CD4-positive, alpha-beta T cell treated with Interleukin-4 for 4 hours (primary cell): ENCODE measurements around the gene C11orf97.
"Not testable (repeated sequence)": the region's sequence is repeated elsewhere in the genome, so short reads cannot be mapped to it uniquely, and the experiment has no call there.

Source experiments
- DNase-seq: peaks from one replicate; pipeline ENCODE4 v3.0.0-alpha.2; 2020

The C11orf97 gene

GRCh38 chr11:94558468-94558867, 46.2 kb downstream of the C11orf97 start:
- DNase-seq = peak; percentile 9

GRCh38 chr11:94558932-94559331, 46.7 kb downstream of the C11orf97 start:
- DNase-seq = no peak

- no peak for DNase-seq
These were observed 47.1 kb downstream of the C11orf97 start for GRCh38 chr11:94559361-94559760.

- DNase-seq = no peak
These were observed 48.6 kb downstream of the C11orf97 start for GRCh38 chr11:94560834-94561233.

- DNase-seq = no peak
These were observed 51.1 kb downstream of the C11orf97 start for GRCh38 chr11:94563176-94563847.

GRCh38 chr11:94563848-94564467, 51.7 kb downstream of the C11orf97 start:
- no peak for DNase-seq

GRCh38 chr11:94567181-94567670, 55.0 kb downstream of the C11orf97 start, which contains the start of gene PIWIL4:
TSS of gene PIWIL4 (plus strand) at chr11:94567368. CDS start at chr11:94567519, 151 bp downstream.
- no peak for DNase-seq

- DNase-seq = no peak
These were observed 55.9 kb downstream of the C11orf97 start for GRCh38 chr11:94568200-94568599.

GRCh38 chr11:94568717-94569116, 56.5 kb downstream of the C11orf97 start:
- DNase-seq = no peak

GRCh38 chr11:94572975-94573374, 60.7 kb downstream of the C11orf97 start:
- not testable (repeated sequence) for DNase-seq

- DNase-seq = no peak
These were observed 62.1 kb downstream of the C11orf97 start for GRCh38 chr11:94574193-94574961.

- DNase-seq = no peak
These were observed 64.0 kb downstream of the C11orf97 start for GRCh38 chr11:94576306-94576705.

- no peak for DNase-seq
These were observed 65.6 kb downstream of the C11orf97 start for GRCh38 chr11:94577841-94578240.
